NB4 (cell line): Measurements from ENCODE around the gene S100PBP.

ENCODE experiments used
- DNase-seq: peaks from one replicate; pipeline ENCODE4 v3.0.0; 2010; ENCODE audit warnings: low read depth
- H3K4me3 ChIP-seq: one replicate; pipeline ENCODE4 v1.5.1; 2011; ENCODE audit warnings: mild to moderate bottlenecking, low read depth, low read length, moderate library complexity
- CTCF ChIP-seq: IDR thresholded peaks from one replicate; pipeline ENCODE4 v1.5.1; 2012; ENCODE audit warnings: low read depth, low read length
- MAX ChIP-seq: IDR thresholded peaks from 2 replicates; pipeline ENCODE4 v1.6.1; 2011; ENCODE audit warnings: low read depth, low read length
- MYC ChIP-seq: IDR thresholded peaks from 2 replicates; pipeline ENCODE4 v1.6.1; 2011; ENCODE audit warnings: low read depth, low read length
- POLR2A ChIP-seq: IDR thresholded peaks from 2 replicates; pipeline ENCODE4 v1.6.1; 2011; ENCODE audit warnings: mild to moderate bottlenecking; ENCODE audit not compliant: insufficient read length; ENCODE audit errors: extremely low read depth

S100PBP gene

GRCh38 chr1:32895325-32896215, 78.1 kb downstream of the S100PBP start:
- TF ChIP-seq POLR2A: no peak
- TF ChIP-seq MYC: no peak
- TF ChIP-seq MAX: no peak
- TF ChIP-seq CTCF: no peak
- no peak for DNase-seq
- H3K4me3 ChIP-seq: no peak overlapping the region

- no peak for DNase-seq
- no peak for TF ChIP-seq POLR2A
- TF ChIP-seq CTCF: no peak
- no peak overlapping the region for H3K4me3 ChIP-seq
Measured at GRCh38 chr1:32896451-32896850, 79.0 kb downstream of the S100PBP start.

GRCh38 chr1:32897082-32898049, 79.9 kb downstream of the S100PBP start:
- no peak overlapping the region for H3K4me3 ChIP-seq
- DNase-seq: no peak

GRCh38 chr1:32898056-32898455, 80.6 kb downstream of the S100PBP start:
- TF ChIP-seq POLR2A (no peak), MAX (no peak), MYC (no peak), CTCF (no peak)
- no peak overlapping the region for H3K4me3 ChIP-seq
- no peak for DNase-seq

More at GRCh38 chr1:32897082-32898049, 79.9 kb downstream of the S100PBP start:
- TF ChIP-seq CTCF (no peak), POLR2A (no peak)

- TF ChIP-seq CTCF (no peak), MYC (no peak), MAX (no peak), POLR2A (no peak)
- H3K4me3 ChIP-seq: no peak overlapping the region
- no peak for DNase-seq
Measured at GRCh38 chr1:32898958-32899357, 81.5 kb downstream of the S100PBP start.
